GM20000 (cell line): ENCODE measurements around the gene FGF21.
"Not testable (repeated sequence)": the region's sequence is repeated elsewhere in the genome, so short reads cannot be mapped to it uniquely, and the experiment has no call there.

Source experiments
- DNase-seq: peaks from one replicate; pipeline ENCODE4 v3.0.0; 2012; ENCODE audit warnings: low spot score
- CTCF ChIP-seq: IDR thresholded peaks from 2 replicates; pipeline ENCODE4 v1.5.1; 2012; ENCODE audit warnings: mild to moderate bottlenecking, control low read depth; ENCODE audit errors: extremely low read depth, missing control alignments

The FGF21 gene

GRCh38 chr19:48757089-48757675, 1.9 kb downstream of the FGF21 start:
- DNase-seq = no peak
- no peak for TF ChIP-seq CTCF

DNA sequence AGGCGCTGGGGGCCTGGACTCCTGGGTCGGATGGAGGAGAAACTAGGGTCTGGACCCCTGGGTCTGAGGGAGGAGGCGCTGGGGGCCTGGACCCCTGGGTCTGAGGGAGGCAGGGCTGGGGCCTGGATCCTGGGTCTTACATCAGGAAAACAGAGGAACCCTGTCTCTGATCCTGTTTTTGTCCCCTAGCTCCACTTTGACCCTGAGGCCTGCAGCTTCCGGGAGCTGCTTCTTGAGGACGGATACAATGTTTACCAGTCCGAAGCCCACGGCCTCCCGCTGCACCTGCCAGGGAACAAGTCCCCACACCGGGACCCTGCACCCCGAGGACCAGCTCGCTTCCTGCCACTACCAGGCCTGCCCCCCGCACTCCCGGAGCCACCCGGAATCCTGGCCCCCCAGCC, 2.4 kb downstream of the FGF21 start:
- DNase-seq = no peak
- no peak for TF ChIP-seq CTCF

DNA sequence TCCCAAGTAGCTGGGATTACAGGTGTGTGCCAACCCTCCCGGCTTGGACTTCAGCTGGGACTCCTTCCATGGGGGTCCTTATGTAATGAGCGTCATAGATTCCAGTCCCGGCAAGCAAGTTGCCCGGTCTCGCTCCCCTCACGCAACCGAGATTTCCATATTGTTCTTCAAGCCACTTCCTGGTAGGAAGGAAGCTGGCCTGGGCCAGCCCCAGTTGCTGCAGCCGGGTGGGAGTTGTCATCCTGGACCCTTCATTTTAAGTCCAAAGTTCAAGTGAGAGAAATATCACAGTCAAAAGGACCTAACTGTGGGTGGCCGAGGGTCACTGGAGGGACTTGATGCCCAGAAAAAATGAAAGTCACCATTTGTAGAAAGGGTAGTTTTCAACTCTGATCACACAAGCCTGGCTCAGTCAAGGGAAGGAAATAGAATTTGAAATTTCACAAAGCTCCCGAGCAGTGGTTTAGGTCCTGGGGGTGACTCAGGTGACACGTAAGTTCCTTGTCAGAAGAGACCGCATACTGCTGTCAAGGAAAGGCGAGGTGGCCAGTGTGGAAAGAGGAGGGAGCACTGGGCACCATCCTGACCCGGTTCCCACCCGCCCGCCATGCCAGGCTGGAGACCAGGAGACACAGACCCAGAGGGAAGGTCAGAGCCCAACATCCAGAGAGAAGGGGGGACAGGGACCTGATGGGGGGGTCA, 5.3 kb downstream of the FGF21 start:
- no peak for DNase-seq
- TF ChIP-seq CTCF = no peak

- DNase-seq = not testable (repeated sequence)
These were observed 10.5 kb downstream of the FGF21 start for GRCh38 chr19:48765816-48766215.

- not testable (repeated sequence) for DNase-seq
These were observed 12.9 kb downstream of the FGF21 start for GRCh38 chr19:48768171-48768753.

- no peak for TF ChIP-seq CTCF
- DNase-seq = no peak
These were observed 13.8 kb downstream of the FGF21 start for GRCh38 chr19:48768994-48769713.

DNA sequence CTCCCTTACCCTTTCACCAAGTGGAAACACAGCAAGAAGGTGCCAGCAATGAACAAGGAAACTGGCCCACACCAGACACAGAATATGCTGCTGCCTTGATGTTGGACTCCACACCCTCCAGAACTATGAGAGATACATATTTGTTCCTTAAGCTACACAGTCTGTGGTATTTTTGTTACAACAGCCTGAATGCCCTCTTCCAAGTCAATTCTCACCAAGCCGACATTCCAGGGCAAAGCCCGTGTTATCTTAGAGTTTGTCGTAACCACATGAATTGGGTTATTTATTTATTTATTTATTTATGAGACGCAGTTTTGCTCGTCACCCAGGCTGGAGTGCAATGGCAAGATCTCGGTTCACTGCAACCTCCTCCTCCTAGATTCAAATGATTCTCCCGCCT, 14.9 kb downstream of the FGF21 start:
- DNase-seq = no peak
- no peak for TF ChIP-seq CTCF

GRCh38 chr19:48770734-48771472, 15.6 kb downstream of the FGF21 start:
- DNase-seq = no peak
- TF ChIP-seq CTCF = no peak
